ENCODE measurements around the gene RBFOX2. TPM values are rescaled to one million over a fixed set of nuclear protein-coding genes. Genes with fewer than 3 reads are reported as not detected.

RBFOX2 gene
- total and polyA plus RNA-seq, 10 of the 15 experiments (the other 5 are each of a cell fraction or from before 2014, with no cell fraction given) = 0.01 to 2.7 (median 0.17) TPM; not detected in 4

GRCh38 chr22:36017651-36018091, 11.0 kb downstream of the RBFOX2 start (continued):
- TF ChIP-seq CUX1 (IDR thresholded peaks at IDR 0.05; ENCODE audit: insufficient replicate concordance, low read depth, low read length) (peak; percentile 57), MXI1 (IDR thresholded peaks at IDR 0.05; ENCODE audit: low read depth, low read length) (peak; percentile 43; the same call in 1 of the 2 replicates), POU2F2 (IDR thresholded peaks at IDR 0.05; ENCODE audit: borderline replicate concordance, low read depth, low read length) (peak; percentile 79; the same call in 1 of the 3 replicates), CREM (IDR thresholded peaks at IDR 0.05; ENCODE audit: low read depth) (no peak), RELB (IDR thresholded peaks at IDR 0.05; ENCODE audit: low read depth) (peak; percentile 81), IRF3 (IDR thresholded peaks at IDR 0.05) (no peak), IRF4 (IDR thresholded peaks at IDR 0.05; ENCODE audit: low read depth, low read length) (no peak), BHLHE40 (IDR thresholded peaks at IDR 0.05; ENCODE audit: borderline replicate concordance in 1 of 2, low read depth in 2 of 2, low read length in 1 of 2) (peak; percentile 99), SREBF1 (IDR thresholded peaks at IDR 0.05; ENCODE audit: low read length) (no peak), MYC (IDR thresholded peaks at IDR 0.05; ENCODE audit: insufficient read depth, insufficient read length, insufficient replicate concordance, low read length, severe bottlenecking) (no peak), BMI1 (IDR thresholded peaks at IDR 0.05; ENCODE audit: borderline replicate concordance) (peak; percentile 89), POLR2AphosphoS5 (IDR thresholded peaks at IDR 0.05; ENCODE audit: low read length) (no peak), ATF3 (IDR thresholded peaks at IDR 0.05; ENCODE audit: borderline replicate concordance, extremely low read depth, low read depth, low read length) (no peak), POLR2A (IDR thresholded peaks at IDR 0.05; ENCODE audit: low read depth, low read length) (no peak), BCL11A (IDR thresholded peaks at IDR 0.05; ENCODE audit: low read depth, low read length) (peak; percentile 94; the same call in 1 of the 2 replicates), NFYA (IDR thresholded peaks at IDR 0.05; ENCODE audit: borderline replicate concordance, low read depth, low read length) (no peak), PAX8 (IDR thresholded peaks at IDR 0.05) (no peak), GABPA (IDR thresholded peaks at IDR 0.05; ENCODE audit: low read depth) (no peak), PML (IDR thresholded peaks at IDR 0.05; ENCODE audit: low read length) (no peak), TCF7 (IDR thresholded peaks at IDR 0.05; ENCODE audit: borderline replicate concordance) (no peak), SP1 (IDR thresholded peaks at IDR 0.05; ENCODE audit: low read depth, low read length) (no peak), NR2C2 (IDR thresholded peaks at IDR 0.05; ENCODE audit: borderline replicate concordance, control insufficient read depth, insufficient read length, low read depth) (no peak), TAF1 (IDR thresholded peaks at IDR 0.05; ENCODE audit: borderline replicate concordance, low read depth, low read length) (no peak), RFX5 (IDR thresholded peaks at IDR 0.05; ENCODE audit: low read depth, low read length) (no peak), ZSCAN29 (IDR thresholded peaks at IDR 0.05) (no peak)

Measured in GM12878 (cell line).